K562 (cell line): ENCODE data around the gene BSCL2. TPM values are rescaled to one million over a fixed set of nuclear protein-coding genes. Genes with fewer than 3 reads are reported as not detected.

ENCODE experiments used
- ARID4B ChIP-seq: sonication (generic); formaldehyde crosslinking; IDR thresholded peaks from 2 replicates; pipeline ENCODE4 v1.8.0; 2022; ENCODE audit warnings: mild to moderate bottlenecking, missing genetic modification reagents
- CBX2 ChIP-seq: fragments of 200-600 bp; sonication (generic); IDR thresholded peaks from one replicate; pipeline ENCODE4 v1.6.1; 2012; ENCODE audit warnings: mild to moderate bottlenecking, low read length, inconsistent platforms; ENCODE audit not compliant: insufficient read depth, poor library complexity, severe bottlenecking
- JUND ChIP-seq, 2 experiments: IDR thresholded peaks; 2 replicates in 1 of 2; 3 replicates in 1 of 2; pipeline ENCODE4 v1.6.1; 2011; ENCODE audit warnings: borderline replicate concordance in 2 of 2, low read depth in 2 of 2, low read length in 2 of 2, improper control_type of control experiment in 1 of 2, missing biosample characterization in 1 of 2, missing genetic modification characterization in 1 of 2, missing genetic modification reagents in 1 of 2
- MTA2 ChIP-seq: fragments of 450-650 bp; IDR thresholded peaks from 2 replicates; pipeline ENCODE4 v1.6.1; 2016; ENCODE audit warnings: low read depth
- MTA3 ChIP-seq: fragments of 450-650 bp; formaldehyde crosslinking; IDR thresholded peaks from 2 replicates; pipeline ENCODE4 v1.6.1; 2017; ENCODE audit warnings: mild to moderate bottlenecking, borderline replicate concordance
- PTBP1 ChIP-seq: fragments of 200-400 bp; formaldehyde crosslinking; IDR thresholded peaks from 2 replicates; pipeline ENCODE4 v1.6.1; 2017; ENCODE audit warnings: low read depth, low read length
- RCOR1 ChIP-seq, 2 experiments: IDR thresholded peaks; 2 replicates each; pipeline ENCODE4 v1.6.1; 2012; ENCODE audit warnings: low read depth in 2 of 2, low read length in 2 of 2, borderline replicate concordance in 1 of 2, improper control_type of control experiment in 1 of 2
- SRSF3 ChIP-seq: fragments of 200-400 bp; formaldehyde crosslinking; IDR thresholded peaks from 2 replicates; pipeline ENCODE4 v1.6.1; 2016; ENCODE audit warnings: mild to moderate bottlenecking, low read length, moderate library complexity; ENCODE audit not compliant: insufficient read depth
- TCF3 ChIP-seq: sonication (generic); formaldehyde crosslinking; IDR thresholded peaks from 2 replicates; pipeline ENCODE4 v1.4.0; 2020; ENCODE audit warnings: mild to moderate bottlenecking, missing genetic modification reagents
- TEAD1 ChIP-seq, 2 experiments: fragments of 450-650 bp in 1 of 2; sonication (generic) in 1 of 2; formaldehyde crosslinking; IDR thresholded peaks; 2 replicates each; pipeline versions ENCODE4 v1.4.0 to v1.8.0; 2020 to 2022; ENCODE audit warnings: mild to moderate bottlenecking in 2 of 2, missing genetic modification reagents in 1 of 2
- ZC3H4 ChIP-seq: sonication (generic); formaldehyde crosslinking; IDR thresholded peaks from 2 replicates; pipeline ENCODE4 v1.9.0; 2021; ENCODE audit warnings: missing genetic modification reagents, borderline replicate concordance
- ZFPM2 ChIP-seq: fragments of 250-450 bp; sonication (Bioruptor Pico); IDR thresholded peaks from 2 replicates; pipeline ENCODE4 v1.5.1; 2022; ENCODE audit warnings: mild to moderate bottlenecking
- ZNF77 ChIP-seq: fragments of 250-450 bp; sonication (Bioruptor Pico); IDR thresholded peaks from 2 replicates; pipeline ENCODE4 v1.5.0; 2020
- polyA plus RNA-seq, 8 experiments: library from polyadenylated mRNA; depleted of rRNA in 4 of 8; stranded (reverse) in 5 of 8; unstranded in 3 of 8; fragments of >200 nt; fragmentation: Nextera tagmentation in 2 of 8; fragmentation: Illumina TruSeq in 1 of 8; extraction: Ambion mirVana in 2 of 8; extraction: Trizol in 1 of 8; gene quantifications; 2 replicates each; pipeline versions ENCODE4 v1.2.1 to v1.2.3, GENCODE V29; 2011 to 2014; ENCODE audit warnings: inconsistent platforms in 1 of 8, missing spikeins in 1 of 8
- total RNA-seq, 7 experiments: library from RNA; depleted of rRNA in 6 of 7; stranded (reverse); fragments of >200 nt in 6 of 7; fragmentation: Illumina TruSeq in 2 of 7; extraction: Trizol in 2 of 7; gene quantifications; 2 replicates each; pipeline versions ENCODE4 v1.2.1 to v1.2.3, GENCODE V29; 2011 to 2021; ENCODE audit warnings: low replicate concordance in 1 of 7
- TF ChIP-seq, protein P1 (sequence below): sonication (generic); formaldehyde crosslinking; IDR thresholded peaks from 2 replicates; pipeline ENCODE4 v1.8.1; 2023; ENCODE audit warnings: mild to moderate bottlenecking, missing genetic modification reagents
- TF ChIP-seq, protein P2 (sequence below): sonication (generic); formaldehyde crosslinking; IDR thresholded peaks from 2 replicates; pipeline ENCODE4 v1.8.0; 2022; ENCODE audit warnings: mild to moderate bottlenecking, missing genetic modification reagents
- TF ChIP-seq, protein P3 (sequence below): fragments of 200-800 bp; sonication (Bioruptor generic); IDR thresholded peaks from 2 replicates; pipeline ENCODE4 v1.6.1; 2017; ENCODE audit warnings: missing genetic modification characterization, missing compliant biosample characterization

Gene BSCL2
- total and polyA plus RNA-seq, 9 of the 15 experiments (the other 6 are each of a cell fraction or from before 2014, with no cell fraction given), result 18.9 to 51.7 (median 35.2) TPM

- TF ChIP-seq ARID4B (CRISPR knock-in tag), result peak; percentile 92
- 0 out of 2 replicates have a peak, but pooled peaks have one; percentile 26 for TF ChIP-seq ZFPM2 (CRISPR knock-in tag)
- TF ChIP-seq ZC3H4 (CRISPR knock-in tag), result 0 out of 2 replicates have a peak, but pooled peaks have one; percentile 69
- peak; percentile 88 for TF ChIP-seq MTA3
- TF ChIP-seq JUND (IDR thresholded peaks at IDR 0.05; ENCODE audit: borderline replicate concordance, low read depth, low read length), result no peak
- TF ChIP-seq JUND (tag; IDR thresholded peaks at IDR 0.05; ENCODE audit: borderline replicate concordance, low read depth, low read length), result peak; percentile 3; the same call in 1 of the 3 replicates
- TF ChIP-seq, protein P1, sequence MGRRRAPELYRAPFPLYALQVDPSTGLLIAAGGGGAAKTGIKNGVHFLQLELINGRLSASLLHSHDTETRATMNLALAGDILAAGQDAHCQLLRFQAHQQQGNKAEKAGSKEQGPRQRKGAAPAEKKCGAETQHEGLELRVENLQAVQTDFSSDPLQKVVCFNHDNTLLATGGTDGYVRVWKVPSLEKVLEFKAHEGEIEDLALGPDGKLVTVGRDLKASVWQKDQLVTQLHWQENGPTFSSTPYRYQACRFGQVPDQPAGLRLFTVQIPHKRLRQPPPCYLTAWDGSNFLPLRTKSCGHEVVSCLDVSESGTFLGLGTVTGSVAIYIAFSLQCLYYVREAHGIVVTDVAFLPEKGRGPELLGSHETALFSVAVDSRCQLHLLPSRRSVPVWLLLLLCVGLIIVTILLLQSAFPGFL (CRISPR knock-in tag), result no peak
- 0 out of 2 replicates have a peak, but pooled peaks have one; percentile 5 for TF ChIP-seq TCF3 (CRISPR knock-in tag)
- no peak for TF ChIP-seq CBX2
- TF ChIP-seq TEAD1 (CRISPR knock-in tag; IDR thresholded peaks at IDR 0.05), result peak; percentile 10 to 87; a peak in 2 of 4 replicates
- TF ChIP-seq PTBP1, result peak; percentile 1; the same call in 1 of the 2 replicates
- TF ChIP-seq, protein P2, sequence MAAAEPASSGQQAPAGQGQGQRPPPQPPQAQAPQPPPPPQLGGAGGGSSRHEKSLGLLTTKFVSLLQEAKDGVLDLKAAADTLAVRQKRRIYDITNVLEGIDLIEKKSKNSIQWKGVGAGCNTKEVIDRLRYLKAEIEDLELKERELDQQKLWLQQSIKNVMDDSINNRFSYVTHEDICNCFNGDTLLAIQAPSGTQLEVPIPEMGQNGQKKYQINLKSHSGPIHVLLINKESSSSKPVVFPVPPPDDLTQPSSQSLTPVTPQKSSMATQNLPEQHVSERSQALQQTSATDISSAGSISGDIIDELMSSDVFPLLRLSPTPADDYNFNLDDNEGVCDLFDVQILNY (CRISPR knock-in tag), result peak; percentile 79
- TF ChIP-seq RCOR1 (IDR thresholded peaks at IDR 0.05; ENCODE audit: borderline replicate concordance in 1 of 2, low read depth in 2 of 2, low read length in 2 of 2), result peak in 1 of 2 experiments; percentile 4; a peak in 1 of 4 replicates
- no peak for TF ChIP-seq MTA2
- TF ChIP-seq, protein P3, sequence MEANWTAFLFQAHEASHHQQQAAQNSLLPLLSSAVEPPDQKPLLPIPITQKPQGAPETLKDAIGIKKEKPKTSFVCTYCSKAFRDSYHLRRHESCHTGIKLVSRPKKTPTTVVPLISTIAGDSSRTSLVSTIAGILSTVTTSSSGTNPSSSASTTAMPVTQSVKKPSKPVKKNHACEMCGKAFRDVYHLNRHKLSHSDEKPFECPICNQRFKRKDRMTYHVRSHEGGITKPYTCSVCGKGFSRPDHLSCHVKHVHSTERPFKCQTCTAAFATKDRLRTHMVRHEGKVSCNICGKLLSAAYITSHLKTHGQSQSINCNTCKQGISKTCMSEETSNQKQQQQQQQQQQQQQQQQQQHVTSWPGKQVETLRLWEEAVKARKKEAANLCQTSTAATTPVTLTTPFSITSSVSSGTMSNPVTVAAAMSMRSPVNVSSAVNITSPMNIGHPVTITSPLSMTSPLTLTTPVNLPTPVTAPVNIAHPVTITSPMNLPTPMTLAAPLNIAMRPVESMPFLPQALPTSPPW (CRISPR knock-in tag), result peak; percentile 59
- no peak for TF ChIP-seq ZNF77 (CRISPR knock-in tag)
- 0 out of 2 replicates have a peak, but pooled peaks have one; percentile 15 for TF ChIP-seq SRSF3
Observed at GRCh38 chr11:62671608-62672389, 35.4 kb downstream of the BSCL2 start, which contains the start of the genes LBHD1 and UQCC3 (continued).
